HepG2 (cell line): ENCODE data around the gene ADAMTS13. TPM values are rescaled to one million over a fixed set of nuclear protein-coding genes. Genes with fewer than 3 reads are reported as not detected.
A peak's percentile ranks its signal among the peaks of the same experiment; 100 is the strongest.

Experiments
- ARNT ChIP-seq: fragments of 450-650 bp; IDR thresholded peaks from 2 replicates; pipeline ENCODE4 v1.6.1; 2017
- FOXK1 ChIP-seq: sonication (generic); formaldehyde crosslinking; IDR thresholded peaks from 2 replicates; pipeline ENCODE4 v1.4.0; 2020; ENCODE audit warnings: low read depth, missing genetic modification reagents, borderline replicate concordance
- NRL ChIP-seq: sonication (generic); formaldehyde crosslinking; IDR thresholded peaks from 2 replicates; pipeline ENCODE4 v1.5.0; 2020; ENCODE audit warnings: missing genetic modification reagents, mild to moderate bottlenecking, moderate library complexity, borderline replicate concordance
- PRDM4 ChIP-seq: sonication (generic); formaldehyde crosslinking; IDR thresholded peaks from 2 replicates; pipeline ENCODE4 v1.9.0; 2021; ENCODE audit warnings: missing genetic modification reagents, borderline replicate concordance
- TARDBP ChIP-seq: sonication (generic); formaldehyde crosslinking; IDR thresholded peaks from 2 replicates; pipeline ENCODE4 v1.8.0; 2022; ENCODE audit warnings: mild to moderate bottlenecking, missing genetic modification reagents
- YY1 ChIP-seq: IDR thresholded peaks from 2 replicates; pipeline ENCODE4 v1.6.1; 2011; ENCODE audit warnings: low read length, low read depth, moderate library complexity, mild to moderate bottlenecking; ENCODE audit not compliant: insufficient read depth, insufficient replicate concordance
- ZFP91 ChIP-seq: sonication (generic); formaldehyde crosslinking; IDR thresholded peaks from 2 replicates; pipeline ENCODE4 v1.9.0; 2022; ENCODE audit warnings: missing genetic modification reagents, mild to moderate bottlenecking, borderline replicate concordance
- ZNF10 ChIP-seq: sonication (generic); formaldehyde crosslinking; IDR thresholded peaks from 2 replicates; pipeline ENCODE4 v1.4.0; 2020; ENCODE audit warnings: mild to moderate bottlenecking, low read depth, missing genetic modification reagents, borderline replicate concordance
- ZNF446 ChIP-seq: sonication (generic); formaldehyde crosslinking; IDR thresholded peaks from 2 replicates; pipeline ENCODE4 v1.5.0; 2020; ENCODE audit warnings: mild to moderate bottlenecking, missing genetic modification reagents
- ZNF547 ChIP-seq: sonication (generic); formaldehyde crosslinking; IDR thresholded peaks from 2 replicates; pipeline ENCODE4 v1.5.1; 2020; ENCODE audit warnings: mild to moderate bottlenecking, missing genetic modification reagents
- ZNF619 ChIP-seq: sonication (generic); formaldehyde crosslinking; IDR thresholded peaks from 2 replicates; pipeline ENCODE4 v1.4.0; 2020; ENCODE audit warnings: mild to moderate bottlenecking, missing genetic modification reagents
- ZNF749 ChIP-seq: sonication (generic); formaldehyde crosslinking; IDR thresholded peaks from 2 replicates; pipeline ENCODE4 v1.8.0; 2022; ENCODE audit warnings: mild to moderate bottlenecking, missing genetic modification reagents, moderate library complexity, borderline replicate concordance
- ZNF800 ChIP-seq: sonication (generic); formaldehyde crosslinking; IDR thresholded peaks from 2 replicates; pipeline ENCODE4 v1.4.0; 2020; ENCODE audit warnings: missing genetic modification reagents
- ZNF879 ChIP-seq: sonication (generic); formaldehyde crosslinking; IDR thresholded peaks from 2 replicates; pipeline ENCODE4 v1.8.1; 2023; ENCODE audit warnings: missing genetic modification reagents
- polyA plus RNA-seq, 8 experiments: library from polyadenylated mRNA; depleted of rRNA in 3 of 8; stranded (reverse) in 7 of 8; unstranded in 1 of 8; fragments of >200 nt; fragmentation: Illumina TruSeq in 4 of 8; extraction: Trizol in 4 of 8; gene quantifications; 2 replicates each; pipeline versions ENCODE4 v1.2.1 to v1.2.3, GENCODE V29; 2011 to 2016; ENCODE audit warnings: low read depth in 4 of 8, missing spikeins in 1 of 8, mixed read lengths in 1 of 8; ENCODE audit not compliant: insufficient read depth in 1 of 8
- total RNA-seq, 5 experiments: library from RNA; depleted of rRNA; stranded (reverse); fragments of >200 nt; fragmentation: Illumina TruSeq; extraction: Trizol; gene quantifications; 2 replicates each; pipeline ENCODE4 v1.2.3, GENCODE V29; 2016; ENCODE audit warnings: low read depth in 1 of 5
- TF ChIP-seq, protein P1 (sequence below): sonication (generic); formaldehyde crosslinking; IDR thresholded peaks from 2 replicates; pipeline ENCODE4 v1.9.0; 2021; ENCODE audit warnings: missing genetic modification reagents, borderline replicate concordance
- TF ChIP-seq, protein P2 (sequence below): sonication (generic); formaldehyde crosslinking; IDR thresholded peaks from 2 replicates; pipeline ENCODE4 v1.5.0; 2020; ENCODE audit warnings: mild to moderate bottlenecking, missing genetic modification reagents

The ADAMTS13 gene
- total and polyA plus RNA-seq, 2 of the 13 experiments (the other 11 are each of a cell fraction or from before 2014, with no cell fraction given), result 0.91 to 4.5 TPM

DNA sequence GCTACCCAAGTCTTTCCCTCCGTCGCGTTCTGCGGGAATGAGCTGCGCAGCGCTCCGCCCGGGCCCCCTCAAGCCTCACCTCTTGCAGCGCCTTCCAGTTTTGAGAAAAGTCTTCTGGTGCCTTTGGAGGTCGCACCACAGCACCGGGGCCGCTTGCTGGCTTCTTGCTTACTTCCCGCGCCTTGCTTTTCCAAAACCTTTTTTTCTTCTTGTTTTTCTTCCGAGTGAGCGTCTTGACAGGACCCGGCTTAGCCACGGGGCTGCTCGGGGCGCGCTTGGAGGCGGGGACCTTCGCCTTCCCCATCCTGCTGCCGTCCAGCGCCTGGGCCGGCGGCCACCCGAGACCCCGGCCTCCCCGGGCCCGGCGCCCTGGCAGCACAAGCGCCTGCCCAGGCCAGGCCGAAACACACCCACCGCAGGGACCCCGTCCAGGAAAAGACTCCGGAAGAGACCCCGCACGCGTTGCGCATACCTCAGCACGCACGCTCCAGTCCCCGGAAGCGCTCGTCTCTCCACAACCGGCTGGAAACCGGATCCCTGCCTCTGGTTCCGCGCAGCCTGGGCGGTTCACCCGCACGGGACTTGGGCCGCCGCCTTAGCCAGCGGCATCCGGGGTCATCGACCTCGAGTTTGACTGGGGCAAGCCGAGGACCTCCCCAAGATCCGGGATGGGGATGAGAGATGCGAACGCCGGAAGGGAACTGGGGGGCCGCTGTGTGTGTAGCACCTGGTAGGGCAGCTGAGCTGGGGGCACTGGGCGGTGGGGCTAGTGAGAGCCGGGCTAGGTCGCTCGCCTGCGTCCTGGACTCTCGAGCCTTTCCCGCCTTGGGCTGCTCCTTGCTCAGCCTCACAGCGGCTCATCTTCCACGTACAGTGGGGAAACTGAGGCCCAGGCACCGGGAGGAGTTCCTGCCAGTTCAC is 4.4 kb upstream of the ADAMTS13 start, which contains the start of gene REXO4 (continued):
- TF ChIP-seq PRDM4 (CRISPR knock-in tag) (no peak), ZNF879 (CRISPR knock-in tag) (no peak), ARNT (no peak), TARDBP (peak; percentile 95), ZNF619 (CRISPR knock-in tag) (peak; percentile 79; the same call in 1 of the 2 replicates), ZNF547 (CRISPR knock-in tag) (peak; percentile 83; the same call in 1 of the 2 replicates), ZNF10 (CRISPR knock-in tag) (no peak), ZNF446 (no peak), YY1 (peak; percentile 58), ZFP91 (CRISPR knock-in tag) (peak; percentile 98), ZNF749 (CRISPR knock-in tag) (peak; percentile 65; the same call in 1 of the 2 replicates), NRL (CRISPR knock-in tag) (peak; percentile 83; the same call in 1 of the 2 replicates), ZNF800 (CRISPR knock-in tag) (peak; percentile 49; the same call in 1 of the 2 replicates), FOXK1 (CRISPR knock-in tag) (peak; percentile 93; the same call in 1 of the 2 replicates)
- TF ChIP-seq, protein P1, sequence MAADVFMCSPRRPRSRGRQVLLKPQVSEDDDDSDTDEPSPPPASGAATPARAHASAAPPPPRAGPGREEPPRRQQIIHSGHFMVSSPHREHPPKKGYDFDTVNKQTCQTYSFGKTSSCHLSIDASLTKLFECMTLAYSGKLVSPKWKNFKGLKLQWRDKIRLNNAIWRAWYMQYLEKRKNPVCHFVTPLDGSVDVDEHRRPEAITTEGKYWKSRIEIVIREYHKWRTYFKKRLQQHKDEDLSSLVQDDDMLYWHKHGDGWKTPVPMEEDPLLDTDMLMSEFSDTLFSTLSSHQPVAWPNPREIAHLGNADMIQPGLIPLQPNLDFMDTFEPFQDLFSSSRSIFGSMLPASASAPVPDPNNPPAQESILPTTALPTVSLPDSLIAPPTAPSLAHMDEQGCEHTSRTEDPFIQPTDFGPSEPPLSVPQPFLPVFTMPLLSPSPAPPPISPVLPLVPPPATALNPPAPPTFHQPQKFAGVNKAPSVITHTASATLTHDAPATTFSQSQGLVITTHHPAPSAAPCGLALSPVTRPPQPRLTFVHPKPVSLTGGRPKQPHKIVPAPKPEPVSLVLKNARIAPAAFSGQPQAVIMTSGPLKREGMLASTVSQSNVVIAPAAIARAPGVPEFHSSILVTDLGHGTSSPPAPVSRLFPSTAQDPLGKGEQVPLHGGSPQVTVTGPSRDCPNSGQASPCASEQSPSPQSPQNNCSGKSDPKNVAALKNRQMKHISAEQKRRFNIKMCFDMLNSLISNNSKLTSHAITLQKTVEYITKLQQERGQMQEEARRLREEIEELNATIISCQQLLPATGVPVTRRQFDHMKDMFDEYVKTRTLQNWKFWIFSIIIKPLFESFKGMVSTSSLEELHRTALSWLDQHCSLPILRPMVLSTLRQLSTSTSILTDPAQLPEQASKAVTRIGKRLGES (CRISPR knock-in tag), result no peak
- TF ChIP-seq, protein P2, sequence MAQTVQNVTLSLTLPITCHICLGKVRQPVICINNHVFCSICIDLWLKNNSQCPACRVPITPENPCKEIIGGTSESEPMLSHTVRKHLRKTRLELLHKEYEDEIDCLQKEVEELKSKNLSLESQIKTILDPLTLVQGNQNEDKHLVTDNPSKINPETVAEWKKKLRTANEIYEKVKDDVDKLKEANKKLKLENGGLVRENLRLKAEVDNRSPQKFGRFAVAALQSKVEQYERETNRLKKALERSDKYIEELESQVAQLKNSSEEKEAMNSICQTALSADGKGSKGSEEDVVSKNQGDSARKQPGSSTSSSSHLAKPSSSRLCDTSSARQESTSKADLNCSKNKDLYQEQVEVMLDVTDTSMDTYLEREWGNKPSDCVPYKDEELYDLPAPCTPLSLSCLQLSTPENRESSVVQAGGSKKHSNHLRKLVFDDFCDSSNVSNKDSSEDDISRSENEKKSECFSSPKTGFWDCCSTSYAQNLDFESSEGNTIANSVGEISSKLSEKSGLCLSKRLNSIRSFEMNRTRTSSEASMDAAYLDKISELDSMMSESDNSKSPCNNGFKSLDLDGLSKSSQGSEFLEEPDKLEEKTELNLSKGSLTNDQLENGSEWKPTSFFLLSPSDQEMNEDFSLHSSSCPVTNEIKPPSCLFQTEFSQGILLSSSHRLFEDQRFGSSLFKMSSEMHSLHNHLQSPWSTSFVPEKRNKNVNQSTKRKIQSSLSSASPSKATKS (CRISPR knock-in tag), result no peak
